Stimulated activated CD4-positive, alpha-beta T cell treated with anti-CD3 and anti-CD28 coated beads, Interleukin-4, amount 100 ng/mL, for 1 hour (primary cell): ENCODE results near the gene RAF1.
"Not testable (repeated sequence)": the region's sequence is repeated elsewhere in the genome, so short reads cannot be mapped to it uniquely, and the experiment has no call there.

Experiments
- DNase-seq: peaks from one replicate; pipeline ENCODE4 v3.0.0-alpha.2; 2020

Gene RAF1

GRCh38 chr3:12663936-12664908 is at the start of gene RAF1:
TSS of gene RAF1 (minus strand) at chr3:12664117. CDS start at chr3:12618721, 45,396 bp downstream.
- peak; percentile 97 for DNase-seq

DNA sequence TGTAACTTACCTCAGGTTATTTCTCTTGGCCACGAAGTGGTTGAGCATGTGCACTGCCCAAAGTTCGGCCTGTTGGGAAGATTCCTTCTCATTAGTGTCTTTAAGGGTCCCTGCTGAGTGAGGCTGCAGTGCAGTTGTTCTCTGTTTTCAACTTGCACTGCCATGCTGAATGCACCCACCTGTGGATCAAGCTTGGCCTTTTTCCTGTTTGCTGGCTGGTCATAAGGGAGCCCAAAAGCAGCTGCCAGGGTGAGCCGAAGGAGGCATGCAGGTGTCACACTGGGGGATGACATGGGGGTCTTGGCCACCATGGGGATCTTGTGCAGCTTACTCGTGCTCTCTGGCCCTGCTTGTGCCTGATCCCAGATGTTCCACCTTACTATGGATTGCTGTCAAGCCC is 46.1 kb upstream of the RAF1 start:
- no peak for DNase-seq

DNA sequence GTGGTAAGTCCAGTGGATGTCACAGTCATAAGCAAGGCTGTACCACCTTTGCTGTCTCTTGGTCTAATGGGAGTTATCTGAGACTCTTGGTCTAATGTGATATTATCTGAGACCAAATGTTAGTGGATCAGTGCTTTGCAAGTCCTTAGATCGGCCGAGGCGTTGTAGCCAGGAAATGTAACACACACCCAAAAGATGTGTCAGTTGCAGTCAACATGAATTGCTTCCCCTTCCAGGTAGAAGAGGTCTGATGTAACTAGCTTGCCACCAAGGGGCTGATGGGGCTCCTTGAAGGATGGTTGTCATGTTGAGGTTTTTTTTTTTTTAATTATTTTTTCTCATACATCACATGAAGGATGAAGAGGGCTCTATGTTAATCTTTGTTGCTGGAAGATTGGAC is 45.4 kb upstream of the RAF1 start:
- DNase-seq, result no peak

GRCh38 chr3:12708584-12709192 is 44.8 kb upstream of the RAF1 start:
- DNase-seq, result no peak

- DNase-seq, result no peak
These were observed 43.5 kb upstream of the RAF1 start for GRCh38 chr3:12707449-12707848.

DNA sequence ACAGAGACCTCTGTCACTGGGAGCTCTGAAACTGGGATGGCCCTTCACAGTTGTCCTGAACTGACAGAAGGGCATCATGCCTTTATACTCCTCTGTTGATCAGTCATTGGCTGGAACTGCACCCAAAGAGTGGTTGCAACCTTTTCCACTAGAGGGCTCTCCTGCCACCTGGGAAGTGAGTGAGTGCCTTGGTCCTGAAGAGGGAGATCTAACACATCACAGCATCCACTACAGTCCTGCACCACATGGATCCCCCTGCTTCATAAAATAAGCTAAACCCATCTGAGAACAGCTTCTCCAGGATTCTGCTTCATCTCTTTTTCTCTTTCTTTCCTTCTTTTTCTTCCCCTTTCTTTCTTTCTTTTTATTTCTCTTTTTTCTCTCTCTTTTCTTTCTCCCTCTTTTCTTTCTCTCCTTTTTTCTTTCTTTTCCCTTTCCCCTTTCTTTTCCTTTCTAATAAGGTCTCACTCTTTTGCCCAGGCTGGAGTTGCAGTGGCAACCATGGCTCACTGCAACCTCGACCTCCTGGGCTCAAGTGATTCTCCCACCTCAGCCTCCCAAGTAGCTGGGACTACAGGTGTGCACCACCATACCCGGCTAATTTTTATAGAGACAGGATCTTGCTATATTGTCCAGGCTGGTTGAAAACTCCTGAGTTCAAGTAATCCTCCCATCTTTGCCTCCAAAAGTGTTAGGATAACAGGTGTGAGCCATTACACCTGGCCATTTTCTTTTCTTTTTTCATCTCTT is 42.8 kb upstream of the RAF1 start:
- peak; percentile 37 for DNase-seq

DNA sequence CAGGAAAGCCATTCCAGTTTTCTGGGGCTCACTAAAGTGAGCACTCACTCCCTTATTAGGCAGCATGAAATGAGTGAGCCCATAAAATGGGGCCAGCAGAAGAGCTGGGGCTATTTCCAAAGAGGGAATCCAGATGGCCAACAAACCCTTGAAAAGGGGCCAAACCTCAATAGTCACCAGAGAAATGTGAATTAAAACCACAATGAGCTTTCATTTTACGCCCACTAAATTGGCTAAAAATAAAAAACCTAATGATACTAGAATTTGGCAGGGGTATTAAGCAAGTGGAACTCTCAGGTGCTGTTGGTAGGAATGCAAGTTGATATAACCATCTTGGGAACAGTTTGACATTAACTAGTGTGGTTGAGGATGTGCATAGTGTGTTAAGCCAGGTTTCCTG is 42.1 kb upstream of the RAF1 start:
- no peak for DNase-seq

- no peak for DNase-seq
These were observed 41.5 kb upstream of the RAF1 start for GRCh38 chr3:12705374-12705926.

GRCh38 chr3:12702501-12702900 is 38.6 kb upstream of the RAF1 start:
- DNase-seq, result no peak

DNA sequence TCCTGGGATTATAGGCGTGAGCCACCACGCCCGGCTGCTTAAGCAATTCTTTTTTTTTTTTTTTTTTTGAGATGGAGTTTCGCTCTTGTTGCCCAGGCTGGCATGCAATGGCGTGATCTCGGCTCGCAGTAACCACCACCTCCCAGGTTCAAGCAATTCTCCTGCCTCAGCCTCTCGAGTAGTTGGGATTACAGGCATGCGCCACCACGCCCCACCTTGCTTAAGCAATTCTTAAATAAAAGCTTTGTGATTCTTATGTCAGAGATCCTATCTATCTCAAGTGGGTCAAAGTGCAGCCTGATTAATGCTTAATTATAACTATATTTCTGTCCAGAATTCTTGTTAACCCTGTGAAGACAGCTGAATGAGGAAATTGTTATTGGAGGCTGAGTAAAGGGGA is 37.7 kb upstream of the RAF1 start:
- not testable (repeated sequence) for DNase-seq

DNA sequence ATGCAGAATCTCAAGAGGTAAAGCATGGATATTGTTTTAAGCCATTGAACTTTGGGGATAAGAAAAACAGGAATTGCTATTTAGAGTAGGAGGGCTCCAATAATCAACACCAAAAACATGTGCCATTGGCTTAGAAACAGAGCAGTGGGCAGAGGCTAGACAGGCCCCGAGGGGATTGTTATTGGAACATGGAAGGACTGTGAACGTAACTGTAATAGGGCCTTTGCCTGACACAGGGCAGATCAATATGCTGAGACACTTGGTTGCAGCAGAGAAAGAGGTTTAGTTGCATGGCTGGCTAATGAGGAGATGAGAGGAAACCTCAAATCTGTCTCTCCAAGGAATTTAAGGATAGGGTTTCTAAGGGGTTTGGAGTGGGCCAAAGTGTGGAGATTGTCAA is 36.9 kb upstream of the RAF1 start:
- no peak for DNase-seq

GRCh38 chr3:12695916-12696315 is 32.0 kb upstream of the RAF1 start:
- no peak for DNase-seq

GRCh38 chr3:12695112-12695511 is 31.2 kb upstream of the RAF1 start:
- DNase-seq, result no peak

DNA sequence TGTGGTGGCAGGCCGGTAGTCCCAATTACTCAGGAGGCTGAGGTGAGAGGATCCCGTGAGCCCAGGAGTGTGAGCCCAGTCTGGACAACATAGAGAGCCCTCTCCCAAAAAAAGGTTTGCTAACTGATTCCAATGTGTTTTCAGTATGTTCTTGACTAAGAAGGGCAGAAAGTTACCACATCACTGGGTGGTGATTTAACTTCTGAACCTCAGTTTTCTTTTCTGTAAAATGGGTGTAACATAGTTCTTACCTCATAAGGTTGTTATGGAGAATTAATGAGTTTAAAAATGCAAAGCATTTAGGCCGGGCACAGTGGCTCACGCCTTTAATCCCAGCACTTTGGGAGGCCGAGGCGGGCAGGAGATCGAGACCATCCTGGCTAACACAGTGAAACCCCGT is 28.5 kb upstream of the RAF1 start:
- no peak for DNase-seq

GRCh38 chr3:12689997-12690711 is 26.2 kb upstream of the RAF1 start:
- no peak for DNase-seq

DNA sequence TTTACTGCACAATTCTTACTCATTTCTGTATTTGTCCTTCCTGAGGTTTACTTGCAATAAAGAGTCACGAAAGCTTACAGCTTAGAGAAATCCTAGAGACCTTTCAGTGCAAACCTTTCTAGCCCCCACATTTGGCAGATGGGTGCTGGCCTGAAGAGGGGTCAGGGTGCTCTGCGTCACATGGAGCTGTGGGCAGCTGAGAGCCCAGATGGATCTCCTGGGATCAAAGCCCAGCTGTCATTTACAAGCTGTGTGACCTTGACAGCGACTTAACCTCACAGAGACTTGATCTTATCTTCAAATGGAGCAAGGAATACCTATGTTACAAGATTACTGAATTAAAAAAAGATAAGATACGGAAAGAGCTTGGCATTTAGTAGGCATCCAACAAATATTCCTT is 24.0 kb upstream of the RAF1 start:
- DNase-seq, result no peak

GRCh38 chr3:12686096-12686495 is 22.2 kb upstream of the RAF1 start:
- DNase-seq, result no peak

DNA sequence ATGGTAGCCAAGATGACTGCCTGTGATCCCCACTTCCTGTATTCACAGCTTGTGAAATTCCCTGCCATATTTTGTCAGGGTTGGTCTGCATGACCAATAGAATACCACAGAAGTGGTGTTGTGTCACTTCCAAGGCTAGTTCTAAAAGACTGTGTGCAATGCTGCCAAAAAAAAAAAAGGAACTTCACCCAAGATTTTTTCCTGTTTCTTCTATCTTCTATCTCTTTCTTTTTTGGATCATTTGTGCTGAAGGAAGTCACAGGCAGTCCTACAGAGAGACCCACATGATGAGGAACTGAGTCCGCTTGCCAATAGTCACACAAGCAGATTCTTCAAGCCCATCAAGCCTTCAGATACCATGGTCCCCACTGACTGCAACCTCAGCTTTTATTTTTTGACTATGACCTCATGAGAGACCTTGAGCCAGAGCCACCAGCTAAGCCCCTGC is 18.1 kb upstream of the RAF1 start:
- DNase-seq, result no peak

DNA sequence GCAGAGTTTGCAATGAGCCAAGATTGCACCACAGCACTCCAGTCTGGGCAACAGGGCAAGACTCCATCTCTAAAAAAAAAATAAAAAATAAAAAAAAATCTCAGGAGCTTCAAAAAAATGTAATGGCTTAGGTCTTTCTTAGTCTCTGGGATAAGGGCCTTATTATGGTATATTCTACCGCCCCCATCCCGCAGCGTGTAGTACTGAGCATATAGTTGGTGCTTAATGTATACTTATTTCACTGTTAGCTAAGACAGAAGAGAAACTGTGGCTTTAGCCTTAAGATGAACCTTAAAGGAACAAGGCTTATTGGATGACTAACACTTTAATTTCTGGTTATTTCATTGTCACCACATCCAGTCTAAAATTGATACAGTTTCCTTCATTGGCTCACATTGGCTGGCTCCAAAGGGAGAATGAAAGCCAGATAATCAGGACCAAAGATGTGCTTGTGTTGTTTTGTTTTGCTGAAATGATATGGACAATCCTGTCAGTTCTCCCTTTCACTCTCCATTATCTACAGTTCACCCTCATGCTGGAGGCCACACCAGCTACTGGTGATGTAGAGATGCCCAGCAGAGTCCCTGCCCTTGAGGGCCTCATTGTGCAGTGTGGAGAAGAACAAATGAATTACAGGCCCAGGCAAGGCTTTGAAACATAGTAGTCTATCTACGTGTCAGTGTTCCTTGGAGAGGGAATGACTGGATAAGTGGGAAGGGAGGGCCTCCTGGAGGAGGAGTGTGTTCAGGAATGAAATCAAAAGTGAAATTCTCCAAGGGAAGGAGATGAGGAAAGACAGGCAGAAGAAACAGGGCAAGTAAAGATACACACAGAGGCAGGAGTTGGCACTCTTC is 17.4 kb upstream of the RAF1 start:
- DNase-seq, result no peak

DNA sequence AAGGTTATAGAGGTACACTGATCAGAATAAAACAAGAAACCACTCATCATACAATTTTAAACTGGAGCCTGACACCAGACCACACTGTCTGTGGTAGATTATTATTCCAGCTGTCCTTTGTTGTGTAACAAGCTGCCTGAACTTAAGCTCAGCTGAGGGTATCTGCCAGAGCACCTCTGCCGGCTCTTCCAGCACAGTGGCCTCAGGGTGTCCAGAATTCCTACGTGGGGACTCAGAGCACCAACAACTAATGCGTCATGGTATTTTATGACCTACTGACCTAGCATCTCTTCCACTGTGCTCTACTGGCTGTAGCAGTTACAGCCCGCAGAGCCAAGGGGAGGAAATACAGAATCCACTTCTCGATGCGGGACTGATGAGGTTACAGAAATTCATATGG is 15.6 kb upstream of the RAF1 start:
- DNase-seq, result no peak

- DNase-seq, result no peak
These were observed 13.7 kb upstream of the RAF1 start for GRCh38 chr3:12677616-12678015.
